Measurements from ENCODE around the gene PGLYRP4. TPM values are rescaled to one million over a fixed set of nuclear protein-coding genes. Genes with fewer than 3 reads are reported as not detected.

The PGLYRP4 gene
- total and polyA plus RNA-seq, 5 donors from 2014 or later: 0.08 to 0.22 (median 0.20) TPM; not detected in 2

- peaks cover 0 to 1% (median 0%) of the 10 kb centered on the region in 7 donors for H3K9me3 Mint-ChIP-seq
- peaks cover 6% of the 10 kb centered on the region for H3K4me1 ChIP-seq (ENCODE audit: control insufficient read depth, insufficient read depth, low read length, poor library complexity, severe bottlenecking)
Observed at GRCh38 chr1:153357853-153358690, 9.4 kb upstream of the PGLYRP4 start, which contains the start of gene S100A9. Gene S100A9 (plus strand): TSS chr1:153357854. CDS start chr1:153358284, 430 bp downstream.

GRCh38 chr1:153357076-153357852, 8.6 kb upstream of the PGLYRP4 start:
- peaks cover 0 to 15% (median 6%) of the 10 kb centered on the region in 4 donors for H3K4me1 Mint-ChIP-seq
- peak overlapping the region in 1 of 3 donors; percentile 71 for H3K27ac Mint-ChIP-seq
- no peak for DNase-seq
- H3K27me3 Mint-ChIP-seq: peaks cover 11% of the 10 kb centered on the region
- H3K9me3 Mint-ChIP-seq: peaks cover 0 to 1% (median 0%) of the 10 kb centered on the region in 7 donors
- ATAC-seq (ENCODE audit: low read depth in 2 of 2): peak in 1 of 2 donors; percentile 20
- no peaks in the 10 kb centered on the region for H3K36me3 Mint-ChIP-seq
- Histone ChIP-seq H3K27ac (ENCODE audit: insufficient read depth, low read length, poor library complexity, severe bottlenecking) (no peak overlapping the region), H3K27me3 (ENCODE audit: control insufficient read depth, insufficient read depth, low read length) (no peaks in the 10 kb centered on the region), H3K4me1 (ENCODE audit: control insufficient read depth, insufficient read depth, low read length, poor library complexity, severe bottlenecking) (peaks cover 6% of the 10 kb centered on the region), H3K4me3 (ENCODE audit: low read depth, low read length) (no peak overlapping the region), H3K9me3 (ENCODE audit: control insufficient read depth in 2 of 2, low read length in 2 of 2) (no peaks in the 10 kb centered on the region), H3K36me3 (ENCODE audit: control insufficient read depth, insufficient read depth, low read length) (no peaks in the 10 kb centered on the region)
- peak overlapping the region in 1 of 4 donors; percentile 54 for H3K4me3 Mint-ChIP-seq

More at GRCh38 chr1:153357853-153358690, 9.4 kb upstream of the PGLYRP4 start, which contains the start of gene S100A9:
- Mint-ChIP-seq H3K27me3 (peaks cover 4% of the 10 kb centered on the region), H3K36me3 (no peaks in the 10 kb centered on the region), H3K4me1 (peaks cover 0 to 13% (median 3%) of the 10 kb centered on the region in 4 donors), H3K27ac (peak within 1 kb of the TSS in 1 of 3 donors; percentile 71), H3K4me3 (peak within 1 kb of the TSS in 1 of 4 donors; percentile 54)
- no peak within 1 kb of the TSS for H3K27ac ChIP-seq (ENCODE audit: insufficient read depth, low read length, poor library complexity, severe bottlenecking)
- H3K4me3 ChIP-seq (ENCODE audit: low read depth, low read length): no peak within 1 kb of the TSS
- H3K27me3 ChIP-seq (ENCODE audit: control insufficient read depth, insufficient read depth, low read length): no peaks in the 10 kb centered on the region
- no peaks in the 10 kb centered on the region for H3K9me3 ChIP-seq (ENCODE audit: control insufficient read depth in 2 of 2, low read length in 2 of 2)
- no peak for DNase-seq
- no peak for ATAC-seq (ENCODE audit: low read depth in 2 of 2)
- no peaks in the 10 kb centered on the region for H3K36me3 ChIP-seq (ENCODE audit: control insufficient read depth, insufficient read depth, low read length)

GRCh38 chr1:153356392-153357075, 7.9 kb upstream of the PGLYRP4 start:
- Mint-ChIP-seq H3K4me1 (peaks cover 0 to 15% (median 6%) of the 10 kb centered on the region in 4 donors), H3K9me3 (peaks cover 0 to 1% (median 0%) of the 10 kb centered on the region in 7 donors), H3K4me3 (no peak overlapping the region), H3K27me3 (peaks cover 11% of the 10 kb centered on the region), H3K36me3 (no peaks in the 10 kb centered on the region), H3K27ac (peak overlapping the region in 1 of 3 donors; percentile 31)
- Histone ChIP-seq H3K4me1 (ENCODE audit: control insufficient read depth, insufficient read depth, low read length, poor library complexity, severe bottlenecking) (peaks cover 6% of the 10 kb centered on the region), H3K27ac (ENCODE audit: insufficient read depth, low read length, poor library complexity, severe bottlenecking) (no peak overlapping the region), H3K27me3 (ENCODE audit: control insufficient read depth, insufficient read depth, low read length) (no peaks in the 10 kb centered on the region), H3K36me3 (ENCODE audit: control insufficient read depth, insufficient read depth, low read length) (no peaks in the 10 kb centered on the region), H3K9me3 (ENCODE audit: control insufficient read depth in 2 of 2, low read length in 2 of 2) (no peaks in the 10 kb centered on the region), H3K4me3 (ENCODE audit: low read depth, low read length) (no peak overlapping the region)
- DNase-seq (no peak), ATAC-seq (ENCODE audit: low read depth in 2 of 2) (no peak)

- H3K4me3 Mint-ChIP-seq: peak overlapping the region in 1 of 4 donors; percentile 21
- ATAC-seq (ENCODE audit: low read depth in 2 of 2) (peak in 1 of 2 donors; percentile 50), DNase-seq (peak in 1 of 3 donors; percentile 70)
- no peaks in the 10 kb centered on the region for H3K36me3 ChIP-seq (ENCODE audit: control insufficient read depth, insufficient read depth, low read length)
- peaks cover 6% of the 10 kb centered on the region for H3K4me1 ChIP-seq (ENCODE audit: control insufficient read depth, insufficient read depth, low read length, poor library complexity, severe bottlenecking)
- H3K4me1 Mint-ChIP-seq: peaks cover 0 to 15% (median 6%) of the 10 kb centered on the region in 4 donors
- H3K27me3 Mint-ChIP-seq: peaks cover 15% of the 10 kb centered on the region
- H3K27ac Mint-ChIP-seq: no peak overlapping the region
- no peak overlapping the region for H3K27ac ChIP-seq (ENCODE audit: insufficient read depth, low read length, poor library complexity, severe bottlenecking)
- H3K9me3 Mint-ChIP-seq: peaks cover 0 to 1% (median 0%) of the 10 kb centered on the region in 7 donors
- H3K9me3 ChIP-seq (ENCODE audit: control insufficient read depth in 2 of 2, low read length in 2 of 2): no peaks in the 10 kb centered on the region
- H3K27me3 ChIP-seq (ENCODE audit: control insufficient read depth, insufficient read depth, low read length): peaks cover 3% of the 10 kb centered on the region
- H3K36me3 Mint-ChIP-seq: no peaks in the 10 kb centered on the region
- H3K4me3 ChIP-seq (ENCODE audit: low read depth, low read length): no peak overlapping the region
Observed at GRCh38 chr1:153355445-153356071, 6.9 kb upstream of the PGLYRP4 start.

GRCh38 chr1:153354515-153355193, 6.0 kb upstream of the PGLYRP4 start:
- Histone ChIP-seq H3K4me1 (ENCODE audit: control insufficient read depth, insufficient read depth, low read length, poor library complexity, severe bottlenecking) (peaks cover 6% of the 10 kb centered on the region), H3K36me3 (ENCODE audit: control insufficient read depth, insufficient read depth, low read length) (no peaks in the 10 kb centered on the region), H3K27me3 (ENCODE audit: control insufficient read depth, insufficient read depth, low read length) (peaks cover 3% of the 10 kb centered on the region), H3K4me3 (ENCODE audit: low read depth, low read length) (no peak overlapping the region), H3K9me3 (ENCODE audit: control insufficient read depth in 2 of 2, low read length in 2 of 2) (no peaks in the 10 kb centered on the region), H3K27ac (ENCODE audit: insufficient read depth, low read length, poor library complexity, severe bottlenecking) (no peak overlapping the region)
- no peak for ATAC-seq (ENCODE audit: low read depth in 2 of 2)
- no peaks in the 10 kb centered on the region for H3K36me3 Mint-ChIP-seq
- H3K27ac Mint-ChIP-seq: no peak overlapping the region
- no peak for DNase-seq
- peaks cover 0 to 15% (median 6%) of the 10 kb centered on the region in 4 donors for H3K4me1 Mint-ChIP-seq
- peaks cover 17% of the 10 kb centered on the region for H3K27me3 Mint-ChIP-seq
- H3K4me3 Mint-ChIP-seq: no peak overlapping the region
- peaks cover 0 to 1% (median 0%) of the 10 kb centered on the region in 7 donors for H3K9me3 Mint-ChIP-seq

GRCh38 chr1:153353226-153353947, 4.7 kb upstream of the PGLYRP4 start:
- DNase-seq (no peak), ATAC-seq (ENCODE audit: low read depth in 2 of 2) (no peak)
- Mint-ChIP-seq H3K27ac (no peak overlapping the region), H3K4me3 (no peak overlapping the region), H3K9me3 (peaks cover 0 to 1% (median 0%) of the 10 kb centered on the region in 7 donors), H3K36me3 (no peaks in the 10 kb centered on the region), H3K4me1 (peaks cover 0 to 15% (median 6%) of the 10 kb centered on the region in 4 donors), H3K27me3 (peaks cover 18% of the 10 kb centered on the region)
- Histone ChIP-seq H3K36me3 (ENCODE audit: control insufficient read depth, insufficient read depth, low read length) (no peaks in the 10 kb centered on the region), H3K27me3 (ENCODE audit: control insufficient read depth, insufficient read depth, low read length) (peaks cover 3% of the 10 kb centered on the region), H3K4me1 (ENCODE audit: control insufficient read depth, insufficient read depth, low read length, poor library complexity, severe bottlenecking) (peaks cover 6% of the 10 kb centered on the region), H3K27ac (ENCODE audit: insufficient read depth, low read length, poor library complexity, severe bottlenecking) (no peak overlapping the region), H3K9me3 (ENCODE audit: control insufficient read depth in 2 of 2, low read length in 2 of 2) (no peaks in the 10 kb centered on the region), H3K4me3 (ENCODE audit: low read depth, low read length) (no peak overlapping the region)

All from CD4-positive, CD25-positive, alpha-beta regulatory T cell (primary cell).